Spleen (tissue), 7 donors: ENCODE results near the gene MRGPRD.

Source experiments
- CTCF ChIP-seq, 11 experiments: fragments of 200-600 bp in 7 of 11; fragments of 450-650 bp in 4 of 11; sonication (generic) in 4 of 11; IDR thresholded peaks in 8 of 11; conservative IDR thresholded peaks in 3 of 11; 1 replicate in 7 of 11; 2 replicates in 4 of 11; pipeline versions ENCODE4 v1.4.0 to v1.8.0; 2016 to 2021; ENCODE audit warnings: antibody characterized with exemption in 11 of 11, inconsistent platforms in 4 of 11, mild to moderate bottlenecking in 1 of 11
- POLR2A ChIP-seq, 3 donors: fragments of 450-650 bp; IDR thresholded peaks; one replicate each; pipeline ENCODE4 v1.5.1; 2017; ENCODE audit warnings: antibody characterized with exemption in 3 of 3, mild to moderate bottlenecking in 1 of 3
- POLR2AphosphoS5 ChIP-seq, 3 donors: sonication (generic); formaldehyde crosslinking; IDR thresholded peaks; one replicate each; pipeline ENCODE4 v1.5.1; 2017; ENCODE audit warnings: antibody characterized with exemption in 3 of 3
- donor health status: DM: no; HTN: no; CAD: no; lungs with moderate emphysema.
- donor health status: DM: no; HTN: no; CAD: no.
- donor health status: DM: no; HTN: no; CAD: no.

GRCh38 chr11:68966894-68967780, 13.6 kb downstream of the MRGPRD start:
- TF ChIP-seq POLR2AphosphoS5 (IDR thresholded peaks at IDR 0.05) = no peak
- TF ChIP-seq CTCF (IDR thresholded peaks at IDR 0.05 in 8 of 11, conservative IDR thresholded peaks at IDR 0.05 in 3 of 11) = no peak
- TF ChIP-seq POLR2A (IDR thresholded peaks at IDR 0.05) = no peak
